ENCODE measurements around the gene TRIM49C.
"Not testable (repeated sequence)": the region's sequence is repeated elsewhere in the genome, so short reads cannot be mapped to it uniquely, and the experiment has no call there.

GRCh38 chr11:90085650-90086049 lies 54.7 kb downstream of the TRIM49C start, which contains the start of gene UBTFL1:
- not testable (repeated sequence) for TF ChIP-seq RXRA (IDR thresholded peaks at IDR 0.05; ENCODE audit: borderline replicate concordance, low read depth); IRF3 (IDR thresholded peaks at IDR 0.05; ENCODE audit: low read depth, low read length); NFIC (IDR thresholded peaks at IDR 0.05; ENCODE audit: borderline replicate concordance); RAD21 (IDR thresholded peaks at IDR 0.05; ENCODE audit: low read length); EZH2phosphoT487 (IDR thresholded peaks at IDR 0.05; ENCODE audit: borderline replicate concordance, low read depth); POLR2AphosphoS5 (IDR thresholded peaks at IDR 0.05; ENCODE audit: low read depth, low read length)
- TF ChIP-seq, protein P1, sequence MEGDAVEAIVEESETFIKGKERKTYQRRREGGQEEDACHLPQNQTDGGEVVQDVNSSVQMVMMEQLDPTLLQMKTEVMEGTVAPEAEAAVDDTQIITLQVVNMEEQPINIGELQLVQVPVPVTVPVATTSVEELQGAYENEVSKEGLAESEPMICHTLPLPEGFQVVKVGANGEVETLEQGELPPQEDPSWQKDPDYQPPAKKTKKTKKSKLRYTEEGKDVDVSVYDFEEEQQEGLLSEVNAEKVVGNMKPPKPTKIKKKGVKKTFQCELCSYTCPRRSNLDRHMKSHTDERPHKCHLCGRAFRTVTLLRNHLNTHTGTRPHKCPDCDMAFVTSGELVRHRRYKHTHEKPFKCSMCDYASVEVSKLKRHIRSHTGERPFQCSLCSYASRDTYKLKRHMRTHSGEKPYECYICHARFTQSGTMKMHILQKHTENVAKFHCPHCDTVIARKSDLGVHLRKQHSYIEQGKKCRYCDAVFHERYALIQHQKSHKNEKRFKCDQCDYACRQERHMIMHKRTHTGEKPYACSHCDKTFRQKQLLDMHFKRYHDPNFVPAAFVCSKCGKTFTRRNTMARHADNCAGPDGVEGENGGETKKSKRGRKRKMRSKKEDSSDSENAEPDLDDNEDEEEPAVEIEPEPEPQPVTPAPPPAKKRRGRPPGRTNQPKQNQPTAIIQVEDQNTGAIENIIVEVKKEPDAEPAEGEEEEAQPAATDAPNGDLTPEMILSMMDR (IDR thresholded peaks at IDR 0.05) = not testable (repeated sequence)

All from SK-N-SH (cell line).